Measurements from ENCODE around the gene DPP10. TPM values are rescaled to one million over a fixed set of nuclear protein-coding genes. Genes with fewer than 3 reads are reported as not detected.

Gene DPP10
- 0.74 and 1.5 TPM in 2 replicates for total RNA-seq

GRCh38 chr2:114442510-114442909 lies at the start of gene DPP10:
DPP10 (plus strand) TSS chr2:114442641.

